OCI-LY3 (cell line): ENCODE results near the gene APOL5.

Source experiments
- EZH2phosphoT487 ChIP-seq: fragments of 200-600 bp; shearing (Covaris generic); IDR thresholded peaks from 2 replicates; pipeline ENCODE4 v1.6.1; 2018; ENCODE audit warnings: antibody characterized with exemption, mixed run types, low read depth
- TF ChIP-seq, protein P1 (sequence below): fragments of 200-600, 300-600 bp; sonication (generic); IDR thresholded peaks from 2 replicates; pipeline ENCODE4 v1.5.1; 2014; ENCODE audit warnings: antibody characterized with exemption, low read length, low read depth

DNA sequence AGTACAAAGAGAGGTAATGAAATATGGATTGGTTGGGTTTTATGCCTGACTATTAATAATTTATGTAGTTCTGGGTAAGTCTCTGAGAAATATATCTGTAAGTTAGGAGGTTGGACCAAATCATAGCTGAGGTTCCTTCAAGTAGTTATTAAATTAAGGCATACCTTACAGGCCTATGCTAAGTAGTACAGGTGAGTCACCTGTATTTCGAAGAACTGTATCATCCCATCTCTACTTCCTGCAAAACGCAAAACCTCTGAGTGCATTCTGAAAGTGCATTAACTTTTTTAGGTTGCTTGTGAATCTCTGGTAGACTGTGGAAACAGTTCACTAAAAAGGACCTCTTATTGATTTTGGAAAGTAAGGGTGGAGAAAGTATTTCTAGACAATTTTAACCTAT is 37.1 kb downstream of the APOL5 start:
- TF ChIP-seq, protein P1, sequence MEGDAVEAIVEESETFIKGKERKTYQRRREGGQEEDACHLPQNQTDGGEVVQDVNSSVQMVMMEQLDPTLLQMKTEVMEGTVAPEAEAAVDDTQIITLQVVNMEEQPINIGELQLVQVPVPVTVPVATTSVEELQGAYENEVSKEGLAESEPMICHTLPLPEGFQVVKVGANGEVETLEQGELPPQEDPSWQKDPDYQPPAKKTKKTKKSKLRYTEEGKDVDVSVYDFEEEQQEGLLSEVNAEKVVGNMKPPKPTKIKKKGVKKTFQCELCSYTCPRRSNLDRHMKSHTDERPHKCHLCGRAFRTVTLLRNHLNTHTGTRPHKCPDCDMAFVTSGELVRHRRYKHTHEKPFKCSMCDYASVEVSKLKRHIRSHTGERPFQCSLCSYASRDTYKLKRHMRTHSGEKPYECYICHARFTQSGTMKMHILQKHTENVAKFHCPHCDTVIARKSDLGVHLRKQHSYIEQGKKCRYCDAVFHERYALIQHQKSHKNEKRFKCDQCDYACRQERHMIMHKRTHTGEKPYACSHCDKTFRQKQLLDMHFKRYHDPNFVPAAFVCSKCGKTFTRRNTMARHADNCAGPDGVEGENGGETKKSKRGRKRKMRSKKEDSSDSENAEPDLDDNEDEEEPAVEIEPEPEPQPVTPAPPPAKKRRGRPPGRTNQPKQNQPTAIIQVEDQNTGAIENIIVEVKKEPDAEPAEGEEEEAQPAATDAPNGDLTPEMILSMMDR: no peak
- no peak for TF ChIP-seq EZH2phosphoT487
